ENCODE results near the gene HMGXB3.

DNA sequence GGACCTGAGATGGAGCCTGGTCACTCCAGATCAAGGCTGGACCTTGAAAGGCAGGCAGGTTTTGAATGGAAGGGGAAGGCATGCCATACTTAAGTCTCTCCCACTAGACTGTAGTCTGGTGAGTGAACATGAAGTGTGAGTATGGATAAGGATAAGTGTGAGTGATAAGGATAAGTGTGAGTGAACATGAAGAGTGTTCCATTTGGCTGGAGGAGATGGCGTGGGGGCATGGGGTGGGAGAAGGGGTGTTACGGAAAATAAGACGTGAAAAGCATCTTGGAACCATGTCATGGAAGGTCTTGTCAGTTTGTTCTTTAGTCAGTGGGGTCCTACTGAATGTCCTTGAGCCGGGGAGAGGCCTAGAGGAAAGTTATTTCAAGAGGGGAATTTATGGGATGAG, 32.8 kb downstream of the HMGXB3 start:
- TF ChIP-seq, protein P1, sequence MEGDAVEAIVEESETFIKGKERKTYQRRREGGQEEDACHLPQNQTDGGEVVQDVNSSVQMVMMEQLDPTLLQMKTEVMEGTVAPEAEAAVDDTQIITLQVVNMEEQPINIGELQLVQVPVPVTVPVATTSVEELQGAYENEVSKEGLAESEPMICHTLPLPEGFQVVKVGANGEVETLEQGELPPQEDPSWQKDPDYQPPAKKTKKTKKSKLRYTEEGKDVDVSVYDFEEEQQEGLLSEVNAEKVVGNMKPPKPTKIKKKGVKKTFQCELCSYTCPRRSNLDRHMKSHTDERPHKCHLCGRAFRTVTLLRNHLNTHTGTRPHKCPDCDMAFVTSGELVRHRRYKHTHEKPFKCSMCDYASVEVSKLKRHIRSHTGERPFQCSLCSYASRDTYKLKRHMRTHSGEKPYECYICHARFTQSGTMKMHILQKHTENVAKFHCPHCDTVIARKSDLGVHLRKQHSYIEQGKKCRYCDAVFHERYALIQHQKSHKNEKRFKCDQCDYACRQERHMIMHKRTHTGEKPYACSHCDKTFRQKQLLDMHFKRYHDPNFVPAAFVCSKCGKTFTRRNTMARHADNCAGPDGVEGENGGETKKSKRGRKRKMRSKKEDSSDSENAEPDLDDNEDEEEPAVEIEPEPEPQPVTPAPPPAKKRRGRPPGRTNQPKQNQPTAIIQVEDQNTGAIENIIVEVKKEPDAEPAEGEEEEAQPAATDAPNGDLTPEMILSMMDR (IDR thresholded peaks at IDR 0.05) = no peak
- no peak for TF ChIP-seq EZH2 (IDR thresholded peaks at IDR 0.05)

All from neural progenitor cell (in vitro differentiated cells).